ENCODE data around the gene CREB3. TPM values are rescaled to one million over a fixed set of nuclear protein-coding genes. Genes with fewer than 3 reads are reported as not detected.

Gene CREB3
- total and polyA plus RNA-seq, 9 of the 15 experiments (the other 6 are each of a cell fraction or from before 2014, with no cell fraction given), result 5.7 to 18.3 (median 14.9) TPM

GRCh38 chr9:35729700-35730485 lies 2.6 kb upstream of the CREB3 start (continued):
- peak; percentile 53; the same call in 1 of the 2 replicates for TF ChIP-seq LEF1 (IDR thresholded peaks at IDR 0.05)
- TF ChIP-seq PHTF2 (CRISPR knock-in tag; IDR thresholded peaks at IDR 0.05), result no peak
- no peak for TF ChIP-seq ZNF79 (CRISPR knock-in tag; IDR thresholded peaks at IDR 0.05; ENCODE audit: low read depth)
- TF ChIP-seq ZBTB2 (IDR thresholded peaks at IDR 0.05), result peak; percentile 40; the same call in 1 of the 2 replicates
- 0 out of 2 replicates have a peak, but pooled peaks have one; percentile 4 for TF ChIP-seq ELF4 (CRISPR knock-in tag; IDR thresholded peaks at IDR 0.05)
- TF ChIP-seq ZNF395 (CRISPR knock-in tag; IDR thresholded peaks at IDR 0.05), result peak; percentile 64; the same call in 1 of the 2 replicates
- TF ChIP-seq RCOR1 (IDR thresholded peaks at IDR 0.05; ENCODE audit: borderline replicate concordance in 1 of 2, low read depth in 2 of 2, low read length in 2 of 2), result peak in 1 of 2 experiments; percentile 27; a peak in 2 of 4 replicates
- TF ChIP-seq EGR1 (conservative IDR thresholded peaks at IDR 0.05), result peak; percentile 40; the same call in 1 of the 2 replicates
- peak; percentile 35; the same call in 1 of the 2 replicates for TF ChIP-seq ETV1 (tag; conservative IDR thresholded peaks at IDR 0.05; ENCODE audit: low read depth)
- peak; percentile 52; the same call in 1 of the 2 replicates for TF ChIP-seq CTBP1 (IDR thresholded peaks at IDR 0.05; ENCODE audit: borderline replicate concordance)
- TF ChIP-seq XRCC4 (IDR thresholded peaks at IDR 0.05; ENCODE audit: extremely low read depth, insufficient read depth, insufficient read length), result no peak
- no peak for TF ChIP-seq E2F6 (IDR thresholded peaks at IDR 0.05; ENCODE audit: borderline replicate concordance in 1 of 2, extremely low read depth in 1 of 2, insufficient read depth in 1 of 2, insufficient read length in 1 of 2, low read depth in 1 of 2, low read length in 1 of 2, poor library complexity in 1 of 2, severe bottlenecking in 1 of 2)
- TF ChIP-seq ZNF780A (CRISPR knock-in tag; IDR thresholded peaks at IDR 0.05), result no peak
- 0 out of 2 replicates have a peak, but pooled peaks have one; percentile 37 for TF ChIP-seq ZNF740 (CRISPR knock-in tag; IDR thresholded peaks at IDR 0.05)
- no peak for TF ChIP-seq ZNF740 (tag; IDR thresholded peaks at IDR 0.05)
- no peak for TF ChIP-seq RNF219 (CRISPR knock-in tag; IDR thresholded peaks at IDR 0.05)
- peak; percentile 66 for TF ChIP-seq EHMT2 (IDR thresholded peaks at IDR 0.05)
